NB4 (cell line): ENCODE results near the gene KERA.

Source experiments
- DNase-seq: peaks from one replicate; pipeline ENCODE4 v3.0.0; 2010; ENCODE audit warnings: low read depth
- H3K4me3 ChIP-seq: one replicate; pipeline ENCODE4 v1.5.1; 2011; ENCODE audit warnings: mild to moderate bottlenecking, low read depth, low read length, moderate library complexity
- MYC ChIP-seq: IDR thresholded peaks from 2 replicates; pipeline ENCODE4 v1.6.1; 2011; ENCODE audit warnings: low read depth, low read length
- POLR2A ChIP-seq: IDR thresholded peaks from 2 replicates; pipeline ENCODE4 v1.6.1; 2011; ENCODE audit warnings: mild to moderate bottlenecking; ENCODE audit not compliant: insufficient read length; ENCODE audit errors: extremely low read depth
- TF ChIP-seq, protein P1 (sequence below): IDR thresholded peaks from one replicate; pipeline ENCODE4 v1.5.1; 2012; ENCODE audit warnings: low read depth, low read length
- TF ChIP-seq, protein P2 (sequence below): IDR thresholded peaks from 2 replicates; pipeline ENCODE4 v1.6.1; 2011; ENCODE audit warnings: low read depth, low read length

KERA gene, protein sequence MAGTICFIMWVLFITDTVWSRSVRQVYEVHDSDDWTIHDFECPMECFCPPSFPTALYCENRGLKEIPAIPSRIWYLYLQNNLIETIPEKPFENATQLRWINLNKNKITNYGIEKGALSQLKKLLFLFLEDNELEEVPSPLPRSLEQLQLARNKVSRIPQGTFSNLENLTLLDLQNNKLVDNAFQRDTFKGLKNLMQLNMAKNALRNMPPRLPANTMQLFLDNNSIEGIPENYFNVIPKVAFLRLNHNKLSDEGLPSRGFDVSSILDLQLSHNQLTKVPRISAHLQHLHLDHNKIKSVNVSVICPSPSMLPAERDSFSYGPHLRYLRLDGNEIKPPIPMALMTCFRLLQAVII

DNA sequence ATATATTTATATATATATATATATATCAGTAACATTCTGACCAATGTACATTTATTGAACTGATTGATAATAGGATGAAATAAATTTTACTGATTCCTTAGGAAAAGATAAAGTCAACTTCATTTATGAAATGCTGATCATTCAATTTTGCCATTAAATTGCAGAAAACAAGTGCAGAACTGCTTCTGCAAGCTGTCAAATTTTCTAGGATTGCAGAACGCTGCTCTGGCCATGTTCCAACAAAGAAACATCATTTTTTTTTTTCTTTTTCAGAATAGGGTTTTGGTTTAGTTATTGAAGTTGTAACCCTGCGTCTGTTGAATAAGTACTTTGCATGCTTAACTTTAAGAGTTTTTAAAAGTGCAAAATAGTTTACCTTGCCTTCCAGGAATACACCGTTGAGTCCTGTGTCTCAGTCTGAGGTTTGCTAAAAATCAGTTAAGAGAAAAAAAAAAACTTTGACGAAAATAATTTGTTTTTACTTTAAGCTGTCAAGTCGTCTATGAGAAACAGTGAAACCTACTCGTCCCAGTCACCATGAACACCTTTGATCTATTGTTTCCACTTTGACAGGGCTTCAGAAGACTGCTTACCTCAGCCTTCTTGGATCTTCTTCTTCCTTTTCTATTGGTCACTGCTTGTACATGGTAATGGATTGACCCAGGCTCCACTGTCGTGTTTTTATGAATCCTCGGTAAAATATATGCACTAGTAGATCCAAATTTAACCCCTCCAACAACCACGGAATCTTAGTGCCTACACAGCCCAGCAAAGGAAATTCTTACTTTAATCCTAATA, at the start of gene KERA:
TSS of gene KERA (minus strand) at position 657 of the 798 bp plus-strand sequence. CDS start 1,743 bp downstream, outside the sequence.
- DNase-seq = no peak
- no peak for TF ChIP-seq POLR2A
- TF ChIP-seq, protein P1, sequence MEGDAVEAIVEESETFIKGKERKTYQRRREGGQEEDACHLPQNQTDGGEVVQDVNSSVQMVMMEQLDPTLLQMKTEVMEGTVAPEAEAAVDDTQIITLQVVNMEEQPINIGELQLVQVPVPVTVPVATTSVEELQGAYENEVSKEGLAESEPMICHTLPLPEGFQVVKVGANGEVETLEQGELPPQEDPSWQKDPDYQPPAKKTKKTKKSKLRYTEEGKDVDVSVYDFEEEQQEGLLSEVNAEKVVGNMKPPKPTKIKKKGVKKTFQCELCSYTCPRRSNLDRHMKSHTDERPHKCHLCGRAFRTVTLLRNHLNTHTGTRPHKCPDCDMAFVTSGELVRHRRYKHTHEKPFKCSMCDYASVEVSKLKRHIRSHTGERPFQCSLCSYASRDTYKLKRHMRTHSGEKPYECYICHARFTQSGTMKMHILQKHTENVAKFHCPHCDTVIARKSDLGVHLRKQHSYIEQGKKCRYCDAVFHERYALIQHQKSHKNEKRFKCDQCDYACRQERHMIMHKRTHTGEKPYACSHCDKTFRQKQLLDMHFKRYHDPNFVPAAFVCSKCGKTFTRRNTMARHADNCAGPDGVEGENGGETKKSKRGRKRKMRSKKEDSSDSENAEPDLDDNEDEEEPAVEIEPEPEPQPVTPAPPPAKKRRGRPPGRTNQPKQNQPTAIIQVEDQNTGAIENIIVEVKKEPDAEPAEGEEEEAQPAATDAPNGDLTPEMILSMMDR = no peak
- no peak for TF ChIP-seq MYC
- TF ChIP-seq, protein P2, sequence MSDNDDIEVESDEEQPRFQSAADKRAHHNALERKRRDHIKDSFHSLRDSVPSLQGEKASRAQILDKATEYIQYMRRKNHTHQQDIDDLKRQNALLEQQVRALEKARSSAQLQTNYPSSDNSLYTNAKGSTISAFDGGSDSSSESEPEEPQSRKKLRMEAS = no peak
- no peak within 1 kb of the TSS for H3K4me3 ChIP-seq

DNA sequence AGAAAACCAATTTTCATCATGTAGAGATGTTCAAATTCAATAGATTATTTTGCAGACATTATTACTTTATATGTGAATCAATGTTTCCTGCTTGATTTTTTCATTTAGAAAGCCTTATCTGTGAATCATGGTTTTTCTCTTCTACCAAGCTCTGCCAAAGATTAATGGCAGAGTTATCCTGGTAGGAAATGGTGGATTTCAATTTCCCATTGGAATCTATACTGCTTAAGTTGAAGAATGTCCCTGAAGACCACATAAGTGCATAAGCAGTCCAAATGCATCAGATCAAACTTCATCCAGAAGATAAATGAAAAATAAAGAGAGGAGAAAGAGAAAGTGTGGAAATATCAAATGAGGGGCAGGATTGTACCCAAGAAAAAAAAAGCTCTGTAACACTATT, 48.5 kb upstream of the KERA start:
- TF ChIP-seq, protein P2 = no peak
- no peak for TF ChIP-seq MYC
- H3K4me3 ChIP-seq = no peak overlapping the region
- no peak for DNase-seq

DNA sequence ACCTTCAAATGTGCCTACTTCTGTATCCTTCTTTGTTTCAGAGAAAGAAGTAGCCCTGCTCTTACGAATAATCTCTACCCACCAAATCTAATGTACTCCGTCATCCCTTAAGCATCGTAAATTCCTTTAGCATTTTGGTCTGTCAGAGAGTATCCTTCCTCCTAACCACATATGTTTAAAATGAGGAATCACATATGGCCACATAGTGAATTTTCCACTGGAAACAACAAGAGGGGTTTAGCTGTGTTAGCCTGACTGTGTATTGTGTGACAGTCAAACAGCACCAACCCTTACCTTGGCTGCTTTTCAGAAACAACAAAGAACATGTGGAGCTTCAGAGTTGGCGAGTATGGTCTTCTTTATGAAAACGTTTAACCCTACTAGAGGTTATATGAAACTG, 48.0 kb upstream of the KERA start:
- TF ChIP-seq POLR2A (no peak), MYC (no peak)
- TF ChIP-seq, protein P2 = no peak
- TF ChIP-seq, protein P1 = no peak
- no peak for DNase-seq
- no peak overlapping the region for H3K4me3 ChIP-seq

DNA sequence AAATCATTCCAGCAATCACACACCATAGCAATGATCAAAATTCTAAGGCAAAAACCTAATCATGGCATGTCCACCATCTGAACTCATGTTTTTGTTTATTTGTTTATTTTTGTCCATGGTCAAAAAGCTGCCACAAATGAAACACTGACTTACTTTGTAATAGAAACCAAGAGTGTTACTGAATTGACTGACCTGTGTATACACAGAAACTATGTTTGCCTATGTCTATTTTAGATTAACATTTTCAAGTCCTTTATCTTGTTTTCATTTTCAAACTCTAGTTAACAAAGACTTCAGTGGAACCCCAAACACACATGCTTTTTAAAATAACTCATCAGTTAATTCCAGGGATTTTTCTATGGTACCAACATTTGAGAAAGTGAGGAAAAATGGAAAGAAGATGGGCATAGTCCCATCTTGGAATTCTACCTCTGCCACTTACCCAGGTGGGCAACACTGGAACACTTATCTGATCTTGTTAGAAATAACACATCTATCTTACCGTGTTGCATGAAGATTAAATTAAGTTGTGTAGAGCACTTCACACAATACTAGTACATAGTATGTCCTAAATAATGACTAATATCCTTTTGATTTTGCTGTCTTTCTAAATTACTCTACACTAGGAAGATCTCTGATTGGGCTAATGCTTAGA, 47.1 kb upstream of the KERA start:
- H3K4me3 ChIP-seq = no peak overlapping the region
- TF ChIP-seq, protein P1 = no peak
- no peak for TF ChIP-seq POLR2A
- TF ChIP-seq MYC = no peak
- TF ChIP-seq, protein P2 = no peak
- no peak for DNase-seq

DNA sequence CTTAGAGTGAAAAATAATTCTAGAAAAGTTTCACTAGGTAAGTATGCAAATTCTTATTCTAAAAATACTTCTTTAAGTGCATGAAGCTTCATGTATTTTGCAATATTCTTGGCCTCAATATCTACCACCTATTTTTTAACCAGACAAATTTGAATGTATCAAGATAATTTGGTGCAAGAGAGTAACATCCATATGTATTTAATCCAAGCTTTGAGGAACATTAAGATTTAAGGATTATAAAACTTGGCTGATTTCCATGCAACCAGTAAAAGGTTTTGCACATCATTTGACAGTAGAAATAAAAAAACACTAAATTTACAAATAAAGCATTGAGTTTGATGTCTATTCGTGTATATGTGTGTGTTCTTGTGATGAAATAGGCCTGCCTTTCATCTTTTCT, 45.8 kb upstream of the KERA start:
- no peak for DNase-seq
- TF ChIP-seq, protein P2 = no peak
- no peak overlapping the region for H3K4me3 ChIP-seq

DNA sequence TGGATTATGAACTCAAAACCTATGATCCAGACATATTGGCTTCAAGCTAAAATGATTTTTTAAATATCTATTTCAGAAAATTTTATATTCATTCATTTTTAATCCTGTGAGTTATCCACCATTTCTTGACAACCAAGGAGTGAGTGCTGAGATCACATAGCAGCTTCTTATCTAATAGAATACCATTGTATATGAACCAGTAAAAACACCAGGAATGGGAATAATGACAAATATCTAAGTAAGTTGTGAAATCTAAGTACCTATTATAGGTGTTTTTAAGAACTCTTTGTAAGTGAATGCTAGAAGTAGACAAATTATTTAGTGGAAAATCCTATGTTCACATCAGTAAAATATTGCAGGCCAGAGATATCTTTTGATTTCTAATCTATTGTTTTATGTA, 45.3 kb upstream of the KERA start:
- TF ChIP-seq POLR2A = no peak
- no peak for DNase-seq
- no peak overlapping the region for H3K4me3 ChIP-seq

DNA sequence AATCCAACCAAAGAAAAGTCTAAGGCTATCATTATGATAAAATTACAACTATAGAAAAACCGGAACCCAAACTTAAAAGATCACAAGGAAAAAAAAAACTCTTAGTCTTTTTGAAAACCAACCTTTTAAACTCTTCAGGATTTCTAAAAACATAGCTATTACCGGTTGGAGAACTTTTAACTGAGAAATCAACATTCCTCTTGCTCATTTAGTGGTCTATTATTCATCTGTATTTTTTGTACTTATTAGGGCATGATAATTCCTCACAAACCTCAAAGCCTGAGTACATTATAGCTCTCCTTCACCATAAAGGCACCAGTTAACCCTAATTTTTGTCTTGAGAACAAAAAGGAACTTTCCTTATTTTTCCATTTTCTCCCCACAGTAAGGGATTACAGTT, 43.1 kb upstream of the KERA start:
- TF ChIP-seq POLR2A (no peak), MYC (no peak)
- TF ChIP-seq, protein P1 = no peak
- TF ChIP-seq, protein P2 = no peak
- no peak for DNase-seq

More for the DNA sequence above, 43.1 kb upstream of the KERA start:
- no peak overlapping the region for H3K4me3 ChIP-seq
